Measurements from ENCODE around the gene WAC.
A peak's percentile ranks its signal among the peaks of the same experiment; 100 is the strongest.
"Not testable (repeated sequence)": the region's sequence is repeated elsewhere in the genome, so short reads cannot be mapped to it uniquely, and the experiment has no call there.

Gene WAC

DNA sequence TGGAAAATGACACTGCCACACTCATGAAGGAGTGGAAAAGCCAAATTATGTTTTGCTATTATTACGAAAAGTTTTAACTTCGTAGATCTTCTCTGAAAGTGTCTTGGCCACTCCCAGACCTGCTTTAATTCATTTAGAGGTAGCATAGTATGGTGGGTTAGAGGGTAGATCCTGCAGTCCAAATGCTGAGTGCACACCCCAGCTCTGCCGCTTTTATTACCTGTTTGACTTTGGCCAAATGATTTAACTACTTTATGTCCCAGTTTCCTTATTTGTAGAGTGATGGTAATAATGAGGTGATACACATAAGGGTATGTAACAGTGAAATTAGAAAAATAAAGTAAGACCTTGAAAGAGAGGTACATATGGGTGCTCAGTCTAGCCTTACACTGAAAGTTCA lies 23.6 kb upstream of the WAC start:
- no peak for DNase-seq (ENCODE audit: low read depth)
- TF ChIP-seq, protein P1, sequence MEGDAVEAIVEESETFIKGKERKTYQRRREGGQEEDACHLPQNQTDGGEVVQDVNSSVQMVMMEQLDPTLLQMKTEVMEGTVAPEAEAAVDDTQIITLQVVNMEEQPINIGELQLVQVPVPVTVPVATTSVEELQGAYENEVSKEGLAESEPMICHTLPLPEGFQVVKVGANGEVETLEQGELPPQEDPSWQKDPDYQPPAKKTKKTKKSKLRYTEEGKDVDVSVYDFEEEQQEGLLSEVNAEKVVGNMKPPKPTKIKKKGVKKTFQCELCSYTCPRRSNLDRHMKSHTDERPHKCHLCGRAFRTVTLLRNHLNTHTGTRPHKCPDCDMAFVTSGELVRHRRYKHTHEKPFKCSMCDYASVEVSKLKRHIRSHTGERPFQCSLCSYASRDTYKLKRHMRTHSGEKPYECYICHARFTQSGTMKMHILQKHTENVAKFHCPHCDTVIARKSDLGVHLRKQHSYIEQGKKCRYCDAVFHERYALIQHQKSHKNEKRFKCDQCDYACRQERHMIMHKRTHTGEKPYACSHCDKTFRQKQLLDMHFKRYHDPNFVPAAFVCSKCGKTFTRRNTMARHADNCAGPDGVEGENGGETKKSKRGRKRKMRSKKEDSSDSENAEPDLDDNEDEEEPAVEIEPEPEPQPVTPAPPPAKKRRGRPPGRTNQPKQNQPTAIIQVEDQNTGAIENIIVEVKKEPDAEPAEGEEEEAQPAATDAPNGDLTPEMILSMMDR (IDR thresholded peaks at IDR 0.05; ENCODE audit: insufficient read depth, low read depth, low read length, missing control alignments), result no peak

DNA sequence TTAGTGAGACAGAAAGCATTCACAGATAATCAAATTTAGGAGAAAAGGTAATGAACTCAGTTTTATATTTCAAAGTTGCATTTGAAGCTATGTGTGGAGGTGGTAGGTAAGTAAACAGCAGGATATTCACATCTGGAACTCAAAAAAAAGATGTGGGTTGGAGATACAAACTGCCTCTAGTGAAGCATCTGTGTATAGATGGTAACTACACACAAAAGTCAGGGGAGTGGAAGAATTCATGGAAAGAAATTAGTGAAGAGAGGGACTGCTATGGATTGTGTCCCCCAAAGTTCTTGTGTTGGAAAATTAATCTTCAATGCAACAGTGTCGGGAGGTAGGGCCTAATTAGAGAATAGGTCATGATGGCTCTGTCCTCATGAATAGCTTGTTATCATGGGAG lies 18.3 kb upstream of the WAC start:
- TF ChIP-seq, protein P1 (IDR thresholded peaks at IDR 0.05; ENCODE audit: insufficient read depth, low read depth, low read length, missing control alignments), result no peak
- no peak overlapping the region for H3K4me3 ChIP-seq (ENCODE audit: low read depth, low read length)
- DNase-seq (ENCODE audit: low read depth), result no peak

More for the DNA sequence above, 23.6 kb upstream of the WAC start:
- no peak overlapping the region for H3K4me3 ChIP-seq (ENCODE audit: low read depth, low read length)

DNA sequence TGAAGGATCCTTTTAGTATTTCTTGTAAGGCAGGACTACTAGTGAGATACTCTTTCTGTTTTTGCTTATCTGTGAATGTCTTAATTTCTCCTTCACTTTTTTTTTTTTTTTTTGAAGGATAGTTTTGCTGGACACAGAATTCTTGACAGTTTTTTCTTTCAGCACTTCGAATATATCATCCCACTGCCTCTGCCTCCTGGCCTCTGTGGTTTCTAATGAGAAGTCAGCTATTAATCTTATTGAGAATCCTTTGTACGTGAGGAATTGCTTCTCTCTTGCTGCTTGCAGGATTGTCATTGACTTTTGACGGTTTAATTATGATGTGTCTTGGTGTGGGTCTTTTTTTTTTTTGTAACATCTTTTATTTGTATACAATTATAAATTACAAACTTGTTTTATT lies 12.6 kb upstream of the WAC start:
- no peak for DNase-seq (ENCODE audit: low read depth)
- H3K4me3 ChIP-seq (ENCODE audit: low read depth, low read length), result no peak overlapping the region
- TF ChIP-seq, protein P1 (IDR thresholded peaks at IDR 0.05; ENCODE audit: insufficient read depth, low read depth, low read length, missing control alignments), result no peak

DNA sequence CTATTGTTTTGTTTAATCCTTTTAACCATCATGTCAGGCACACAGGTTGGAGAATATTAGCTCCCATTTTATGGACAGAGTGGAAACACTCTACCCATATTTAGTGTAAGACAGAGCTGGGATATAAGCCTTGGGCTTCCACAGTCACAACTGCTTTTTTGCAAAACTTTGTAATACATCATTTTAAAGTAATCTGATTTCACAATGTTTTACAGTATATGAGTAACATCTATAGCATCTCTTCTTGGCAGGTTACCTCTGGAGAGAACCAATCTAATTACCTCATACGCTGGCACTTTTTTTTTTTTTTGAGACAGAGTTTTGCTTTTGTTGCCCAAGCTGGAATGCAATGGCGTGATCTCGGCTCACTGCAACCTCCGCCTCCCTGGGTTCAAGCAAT lies 12.1 kb upstream of the WAC start:
- not testable (repeated sequence) for DNase-seq (ENCODE audit: low read depth); H3K4me3 ChIP-seq (ENCODE audit: low read depth, low read length)

DNA sequence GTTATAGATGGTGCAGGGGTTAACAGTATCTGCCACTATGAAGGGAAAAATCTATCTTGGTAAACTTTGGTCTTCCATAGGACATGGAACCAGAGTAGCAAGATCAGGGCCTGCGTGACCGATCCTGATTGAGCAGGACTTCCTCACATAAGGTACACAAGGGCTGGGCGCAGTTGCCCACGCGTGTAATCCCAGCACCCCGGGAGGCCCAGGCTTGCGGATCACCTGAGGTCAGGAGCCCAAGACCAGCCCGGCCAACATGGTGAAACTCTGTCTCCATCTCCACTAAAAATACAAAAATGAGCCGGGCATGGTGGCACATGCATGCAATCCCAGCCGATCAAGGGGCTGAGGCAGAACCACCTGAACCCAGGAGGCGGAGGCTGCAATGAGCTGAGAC lies 11.0 kb upstream of the WAC start:
- DNase-seq (ENCODE audit: low read depth); H3K4me3 ChIP-seq (ENCODE audit: low read depth, low read length): not testable (repeated sequence)

DNA sequence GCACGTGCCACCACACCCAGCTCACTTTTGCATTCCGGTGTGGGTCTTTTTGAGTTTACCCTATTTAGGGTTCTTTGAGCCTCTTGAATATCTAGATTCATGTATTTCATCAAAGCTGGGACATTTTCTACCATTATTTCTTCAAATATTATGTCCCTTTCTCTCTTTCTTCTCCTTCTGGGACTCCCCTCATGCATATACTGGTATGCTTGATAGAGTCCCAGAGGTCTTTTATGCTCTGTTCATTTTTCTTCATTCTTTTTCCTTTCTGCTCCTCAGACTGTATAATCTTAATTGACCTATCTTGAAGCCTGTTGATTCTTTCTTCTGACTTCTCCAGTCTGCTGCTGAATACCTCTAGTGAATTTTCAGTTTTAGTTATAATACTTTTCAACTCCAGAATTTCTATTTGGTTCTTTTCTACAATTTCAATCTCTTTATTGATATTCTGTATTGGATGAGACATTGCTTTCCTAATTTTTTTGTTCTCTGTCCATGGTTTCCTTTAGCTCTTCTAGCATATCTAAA lies 9.1 kb upstream of the WAC start:
- TF ChIP-seq, protein P1 (IDR thresholded peaks at IDR 0.05; ENCODE audit: insufficient read depth, low read depth, low read length, missing control alignments), result no peak
- no peak for DNase-seq (ENCODE audit: low read depth)
- H3K4me3 ChIP-seq (ENCODE audit: low read depth, low read length), result no peak overlapping the region

DNA sequence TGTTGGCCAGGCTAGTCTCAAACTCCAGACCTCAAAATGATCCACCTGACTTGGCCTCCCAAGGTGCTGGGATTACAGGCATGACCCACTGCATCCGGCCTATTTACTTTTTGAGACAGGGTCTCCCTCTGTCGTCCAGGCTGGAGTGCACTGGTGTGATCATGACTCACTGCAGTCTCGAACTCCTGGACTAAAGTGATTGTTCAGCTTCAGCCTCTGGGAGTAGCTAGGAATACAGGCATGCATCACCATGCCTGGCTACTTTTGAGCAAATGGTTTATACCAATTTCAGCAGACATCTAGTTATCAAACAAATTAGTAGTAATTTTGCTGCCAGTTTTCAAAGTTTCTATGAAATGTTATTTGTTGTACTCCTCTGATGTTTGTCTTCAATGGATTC lies 2.2 kb upstream of the WAC start:
- H3K4me3 ChIP-seq (ENCODE audit: low read depth, low read length), result no peak overlapping the region
- no peak for DNase-seq (ENCODE audit: low read depth)
- TF ChIP-seq, protein P1 (IDR thresholded peaks at IDR 0.05; ENCODE audit: insufficient read depth, low read depth, low read length, missing control alignments), result no peak

DNA sequence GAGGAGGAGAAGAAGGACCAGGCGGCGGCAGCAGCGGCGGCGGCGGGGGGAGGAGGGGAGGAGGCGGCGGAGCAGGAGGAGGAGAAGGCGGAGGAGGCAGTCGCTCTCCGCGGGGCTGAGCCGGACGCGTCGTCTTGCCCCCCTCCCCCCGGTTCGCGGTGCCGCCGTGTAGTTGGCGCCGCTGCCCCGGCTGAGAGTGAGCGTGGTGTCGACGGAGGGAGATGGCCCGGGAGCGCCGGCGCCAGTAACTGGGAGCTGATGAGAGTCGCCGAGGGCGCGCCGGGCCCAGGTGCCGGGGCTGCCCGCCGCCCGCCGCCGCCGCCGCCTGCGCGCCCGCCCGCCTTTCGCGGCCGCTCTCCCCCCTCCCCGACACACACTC lies 257 bp downstream of the WAC start:
- TF ChIP-seq, protein P1 (IDR thresholded peaks at IDR 0.05; ENCODE audit: insufficient read depth, low read depth, low read length, missing control alignments), result no peak
- peak overlapping the region; percentile 88 for H3K4me3 ChIP-seq (ENCODE audit: low read depth, low read length)
- DNase-seq (ENCODE audit: low read depth), result no peak
